CD4-positive, alpha-beta T cell (primary cell): Measurements from ENCODE around the gene NCAM2. TPM values are rescaled to one million over a fixed set of nuclear protein-coding genes. Genes with fewer than 3 reads are reported as not detected.

ENCODE experiments used
- ATAC-seq: fragments of 200-7000 bp; cut with Tn5 transposase; one replicate; pipeline ENCODE4 v1.10.0; 2022; ENCODE audit warnings: mild to moderate bottlenecking; ENCODE audit not compliant: poor library complexity
- CTCF ChIA-PET: fragments of 350-600 bp; sonication (Branson Sonifier 250); formaldehyde crosslinking; loops from one replicate; lab custom pipeline; 2021; ENCODE audit warnings: antibody characterized with exemption, inconsistent platforms; lab: Charles Lee
- POLR2A ChIA-PET: fragments of 350-600 bp; sonication (Branson Sonifier 250); formaldehyde crosslinking; loops from one replicate; lab custom pipeline; 2021; ENCODE audit warnings: antibody characterized with exemption, inconsistent platforms; lab: Charles Lee
- DNase-seq, 14 experiments: peaks; one replicate each; pipeline ENCODE4 v3.0.0-alpha.2; 2013 to 2020; ENCODE audit warnings: mixed read lengths in 2 of 14
- H3K27ac ChIP-seq, 2 donors: one replicate each; pipeline versions ENCODE4 v1.5.1 to v1.7.0; 2013; ENCODE audit warnings: low read length in 2 of 2, low read depth in 1 of 2, mild to moderate bottlenecking in 1 of 2
- H3K27me3 ChIP-seq, 2 experiments: 1 replicate in 1 of 2; 2 replicates in 1 of 2; pipeline versions ENCODE4 v1.6.1 to v1.7.0; 2013; ENCODE audit warnings: low read length in 2 of 2, control low read depth in 1 of 2, mild to moderate bottlenecking in 1 of 2, moderate library complexity in 1 of 2; ENCODE audit not compliant: insufficient read depth in 2 of 2, control insufficient read depth in 1 of 2
- H3K36me3 ChIP-seq: one replicate; pipeline ENCODE4 v1.6.1; 2013; ENCODE audit warnings: low read length, control low read depth; ENCODE audit not compliant: insufficient read depth
- H3K4me1 ChIP-seq: one replicate; pipeline ENCODE4 v1.6.1; 2013; ENCODE audit warnings: low read length, control low read depth; ENCODE audit not compliant: insufficient read depth
- H3K4me3 ChIP-seq: one replicate; pipeline ENCODE4 v1.5.1; 2013; ENCODE audit warnings: mild to moderate bottlenecking, low read length, moderate library complexity
- H3K9me3 ChIP-seq, 2 experiments: 1 replicate in 1 of 2; 2 replicates in 1 of 2; pipeline versions ENCODE4 v1.6.1 to v1.7.0; 2013; ENCODE audit warnings: low read length in 2 of 2, mild to moderate bottlenecking in 2 of 2, control low read depth in 1 of 2, moderate library complexity in 1 of 2; ENCODE audit not compliant: control insufficient read depth in 1 of 2, insufficient read depth in 1 of 2
- H3K27ac Mint-ChIP-seq: one replicate; pipeline ENCODE4 v1.8.0; 2020; ENCODE audit warnings: mixed read lengths
- H3K27me3 Mint-ChIP-seq: one replicate; pipeline ENCODE4 v1.8.0; 2021; ENCODE audit warnings: mixed read lengths
- H3K36me3 Mint-ChIP-seq: one replicate; pipeline ENCODE4 v1.8.0; 2021; ENCODE audit warnings: low read depth, mixed read lengths
- H3K4me1 Mint-ChIP-seq: one replicate; pipeline ENCODE4 v1.8.0; 2021; ENCODE audit warnings: low read depth, mixed read lengths
- H3K4me3 Mint-ChIP-seq: one replicate; pipeline ENCODE4 v1.8.0; 2020; ENCODE audit warnings: mild to moderate bottlenecking, mixed read lengths
- H3K9me3 Mint-ChIP-seq: one replicate; pipeline ENCODE4 v1.8.0; 2020; ENCODE audit warnings: mixed read lengths
- intact Hi-C, 2 experiments: fragments of 100-400 bp; cut with DNase I in 1 of 2; cut with micrococcal nuclease in 1 of 2; formaldehyde crosslinking; loops; one replicate each; pipeline versions ENCODE4 v1.15.1 to v1.9.0; 2023 to 2025; cut with DNase I, micrococcal nuclease
- total RNA-seq, 174 experiments: library from RNA in 2 of 174; stranded (reverse) in 2 of 174; gene quantifications; one replicate each; pipeline ENCODE4 v1.2.3 and lab custom pipeline; 2021 to 2026
- TF ChIP-seq, protein P1 (sequence below): fragments of 200-600 bp; IDR thresholded peaks from one replicate; pipeline ENCODE4 v1.8.0; 2022; ENCODE audit warnings: antibody characterized with exemption, mild to moderate bottlenecking

NCAM2 gene
- total RNA-seq, 2 experiments from 2014 or later, result not detected

DNA sequence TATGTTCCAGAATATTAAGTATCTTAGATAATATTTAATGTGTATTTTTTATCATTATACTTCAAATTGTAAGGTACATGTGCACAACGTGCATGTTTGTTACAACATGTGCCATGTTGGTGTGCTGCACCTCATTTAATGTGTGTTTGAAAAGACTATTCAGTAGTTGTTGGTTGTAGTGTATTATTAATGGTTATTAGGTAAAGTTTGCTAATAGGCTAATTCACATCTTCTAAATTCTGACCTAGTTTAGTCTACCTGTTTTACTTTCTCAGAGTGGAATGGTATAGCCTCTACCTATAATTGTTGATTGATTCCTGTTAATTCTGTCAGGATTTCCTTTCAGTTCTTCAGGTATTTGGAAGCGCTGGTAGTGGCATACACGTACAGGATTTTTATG is 153.0 kb downstream of the NCAM2 start:
- no peak for ATAC-seq
- intact Hi-C loops, result no loop called here
- ChIA-PET POLR2A (no interaction called here), CTCF (no interaction called here)
- no peak overlapping the region for H3K27ac Mint-ChIP-seq
- H3K9me3 Mint-ChIP-seq, result no peaks in the 10 kb centered on the region
- Histone ChIP-seq H3K9me3 (peaks cover 0 to 3% of the 10 kb centered on the region in 2 experiments), H3K27me3 (peaks cover 0 to 2% of the 10 kb centered on the region in 2 experiments), H3K4me3 (no peak overlapping the region), H3K4me1 (no peaks in the 10 kb centered on the region), H3K36me3 (no peaks in the 10 kb centered on the region), H3K27ac (no peak overlapping the region)
- no peaks in the 10 kb centered on the region for H3K36me3 Mint-ChIP-seq
- H3K4me1 Mint-ChIP-seq, result no peaks in the 10 kb centered on the region
- no peak overlapping the region for H3K4me3 Mint-ChIP-seq
- H3K27me3 Mint-ChIP-seq, result no peaks in the 10 kb centered on the region
- TF ChIP-seq, protein P1, sequence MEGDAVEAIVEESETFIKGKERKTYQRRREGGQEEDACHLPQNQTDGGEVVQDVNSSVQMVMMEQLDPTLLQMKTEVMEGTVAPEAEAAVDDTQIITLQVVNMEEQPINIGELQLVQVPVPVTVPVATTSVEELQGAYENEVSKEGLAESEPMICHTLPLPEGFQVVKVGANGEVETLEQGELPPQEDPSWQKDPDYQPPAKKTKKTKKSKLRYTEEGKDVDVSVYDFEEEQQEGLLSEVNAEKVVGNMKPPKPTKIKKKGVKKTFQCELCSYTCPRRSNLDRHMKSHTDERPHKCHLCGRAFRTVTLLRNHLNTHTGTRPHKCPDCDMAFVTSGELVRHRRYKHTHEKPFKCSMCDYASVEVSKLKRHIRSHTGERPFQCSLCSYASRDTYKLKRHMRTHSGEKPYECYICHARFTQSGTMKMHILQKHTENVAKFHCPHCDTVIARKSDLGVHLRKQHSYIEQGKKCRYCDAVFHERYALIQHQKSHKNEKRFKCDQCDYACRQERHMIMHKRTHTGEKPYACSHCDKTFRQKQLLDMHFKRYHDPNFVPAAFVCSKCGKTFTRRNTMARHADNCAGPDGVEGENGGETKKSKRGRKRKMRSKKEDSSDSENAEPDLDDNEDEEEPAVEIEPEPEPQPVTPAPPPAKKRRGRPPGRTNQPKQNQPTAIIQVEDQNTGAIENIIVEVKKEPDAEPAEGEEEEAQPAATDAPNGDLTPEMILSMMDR, result no peak
- no peak for DNase-seq

DNA sequence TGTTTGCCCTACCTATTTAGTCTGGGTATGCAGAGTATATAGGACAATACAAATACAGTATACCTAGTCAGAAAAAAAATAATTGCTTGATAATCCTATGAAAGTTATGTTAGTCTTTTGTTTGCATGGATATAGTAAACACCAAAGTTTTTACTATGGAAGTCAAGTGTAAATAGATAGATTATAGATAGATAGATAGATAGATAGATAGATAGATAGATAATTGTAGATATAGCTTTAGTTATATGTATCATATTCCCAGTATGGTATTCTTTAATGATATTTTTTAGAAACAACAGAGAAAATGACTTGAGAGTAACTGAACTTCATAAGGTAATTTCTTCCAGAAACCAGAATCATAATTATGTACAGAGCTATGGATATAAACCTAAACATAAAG is 158.2 kb downstream of the NCAM2 start:
- no peak overlapping the region for H3K27ac Mint-ChIP-seq
- DNase-seq, result no peak
- no peaks in the 10 kb centered on the region for H3K4me1 Mint-ChIP-seq
- CTCF ChIA-PET, result no interaction called here
- Histone ChIP-seq H3K9me3 (no peaks in the 10 kb centered on the region), H3K36me3 (no peaks in the 10 kb centered on the region), H3K27me3 (no peaks in the 10 kb centered on the region), H3K4me1 (no peaks in the 10 kb centered on the region), H3K27ac (no peak overlapping the region), H3K4me3 (no peak overlapping the region)
- POLR2A ChIA-PET, result no interaction called here
- no peaks in the 10 kb centered on the region for H3K36me3 Mint-ChIP-seq
- intact Hi-C loops, result no loop called here
- no peaks in the 10 kb centered on the region for H3K27me3 Mint-ChIP-seq
- TF ChIP-seq, protein P1, result no peak
- ATAC-seq, result no peak
- H3K9me3 Mint-ChIP-seq, result no peaks in the 10 kb centered on the region
- no peak overlapping the region for H3K4me3 Mint-ChIP-seq

DNA sequence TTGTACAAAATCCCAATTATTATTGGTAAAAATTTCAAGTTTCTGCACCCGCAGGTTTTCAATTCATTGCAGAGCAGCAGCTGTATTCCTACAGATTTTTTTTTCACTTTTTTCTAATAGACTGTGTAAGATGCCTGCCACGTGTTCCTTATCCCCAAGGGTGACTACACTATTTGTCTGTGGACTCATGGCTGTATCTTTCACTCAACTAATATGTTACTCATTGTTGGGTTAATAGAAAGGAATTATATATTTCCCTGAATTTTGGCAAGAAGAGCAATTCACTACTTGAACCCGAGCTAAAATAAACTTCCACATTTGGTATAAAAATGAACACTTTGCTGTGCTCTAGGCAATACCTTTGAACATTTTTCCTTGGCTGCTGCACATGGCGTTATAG is 158.7 kb downstream of the NCAM2 start:
- ATAC-seq (no peak), DNase-seq (no peak)
- no peaks in the 10 kb centered on the region for H3K4me1 Mint-ChIP-seq
- H3K4me3 ChIP-seq, result no peak overlapping the region
- no peak overlapping the region for H3K27ac Mint-ChIP-seq
- TF ChIP-seq, protein P1, result no peak
- POLR2A ChIA-PET, result no interaction called here
- CTCF ChIA-PET, result no interaction called here
- H3K27me3 Mint-ChIP-seq, result no peaks in the 10 kb centered on the region
- intact Hi-C loops, result no loop called here
- no peaks in the 10 kb centered on the region for H3K9me3 Mint-ChIP-seq
- H3K36me3 ChIP-seq, result no peaks in the 10 kb centered on the region
- H3K27ac ChIP-seq, result no peak overlapping the region
- no peaks in the 10 kb centered on the region for H3K27me3 ChIP-seq
- no peaks in the 10 kb centered on the region for H3K9me3 ChIP-seq
- H3K36me3 Mint-ChIP-seq, result no peaks in the 10 kb centered on the region
- no peaks in the 10 kb centered on the region for H3K4me1 ChIP-seq
- no peak overlapping the region for H3K4me3 Mint-ChIP-seq
